GM21360 (cell line): ENCODE results near the gene CCDC8.
"Not testable (repeated sequence)": the region's sequence is repeated elsewhere in the genome, so short reads cannot be mapped to it uniquely, and the experiment has no call there.

Experiments
- ATAC-seq: cut with Tn5 transposase; IDR thresholded peaks from one replicate; pipeline ENCODE4 v1.9.1; 2021; ENCODE audit warnings: mild to moderate bottlenecking, moderate library complexity; ENCODE audit not compliant: unreplicated experiment

The CCDC8 gene

GRCh38 chr19:46428239-46429135 is 15.1 kb upstream of the CCDC8 start, which contains the start of gene PNMA8C:
Gene PNMA8C (minus strand): TSS chr19:46428936. CDS start chr19:46428359, 577 bp downstream.
- ATAC-seq = no peak

GRCh38 chr19:46427518-46428045 is 14.2 kb upstream of the CCDC8 start:
- ATAC-seq = no peak

GRCh38 chr19:46426506-46427162 is 13.3 kb upstream of the CCDC8 start:
- no peak for ATAC-seq

- ATAC-seq = no peak
Observed at GRCh38 chr19:46426035-46426505, 12.7 kb upstream of the CCDC8 start.

- ATAC-seq = no peak
Observed at GRCh38 chr19:46423188-46423587, 9.8 kb upstream of the CCDC8 start.

GRCh38 chr19:46422344-46422743 is 9.0 kb upstream of the CCDC8 start:
- ATAC-seq = no peak

- no peak for ATAC-seq
Observed at GRCh38 chr19:46420056-46420455, 6.7 kb upstream of the CCDC8 start.

GRCh38 chr19:46415804-46416709 is 2.7 kb upstream of the CCDC8 start:
- ATAC-seq = not testable (repeated sequence)

GRCh38 chr19:46414899-46415298 is 1.5 kb upstream of the CCDC8 start:
- ATAC-seq = not testable (repeated sequence)

GRCh38 chr19:46412650-46413261 is 608 bp downstream of the CCDC8 start:
- no peak for ATAC-seq

- ATAC-seq = no peak
Observed at GRCh38 chr19:46411925-46412649, 1.3 kb downstream of the CCDC8 start.

- no peak for ATAC-seq
Observed at GRCh38 chr19:46411088-46411924, 2.1 kb downstream of the CCDC8 start.

GRCh38 chr19:46410205-46411087 is 2.9 kb downstream of the CCDC8 start:
- ATAC-seq = no peak

- no peak for ATAC-seq
Observed at GRCh38 chr19:46409191-46409590, 4.2 kb downstream of the CCDC8 start.

- ATAC-seq = no peak
Observed at GRCh38 chr19:46408664-46409039, 4.7 kb downstream of the CCDC8 start.

- no peak for ATAC-seq
Observed at GRCh38 chr19:46407856-46408663, 5.3 kb downstream of the CCDC8 start.

- no peak for ATAC-seq
Observed at GRCh38 chr19:46406976-46407375, 6.4 kb downstream of the CCDC8 start.
